GM13977 (cell line): ENCODE results near the gene CBLIF.
"Not testable (repeated sequence)": the region's sequence is repeated elsewhere in the genome, so short reads cannot be mapped to it uniquely, and the experiment has no call there.

ENCODE experiments used
- DNase-seq: peaks from one replicate; pipeline ENCODE4 v3.0.0; 2012; ENCODE audit warnings: low spot score
- CTCF ChIP-seq: IDR thresholded peaks from 2 replicates; pipeline ENCODE4 v1.5.1; 2012; ENCODE audit warnings: mild to moderate bottlenecking, control low read depth; ENCODE audit not compliant: insufficient read depth; ENCODE audit errors: extremely low read depth, missing control alignments
- in situ Hi-C: fragments of 300-500 bp; cut with MboI; formaldehyde crosslinking; loops from one replicate; pipeline ENCODE4 v1.12.0; 2022; ENCODE audit warnings: low sequenced_read_pairs, low pct_unique_long_range_greater_than_20kb, mixed read lengths, inconsistent platforms; ENCODE audit not compliant: unreplicated experiment

Gene CBLIF

GRCh38 chr11:59845399-59845798 lies at the start of gene CBLIF:
CBLIF (minus strand) TSS chr11:59845499; CDS start chr11:59845453, 46 bp downstream.
- TF ChIP-seq CTCF: no peak
- no peak for DNase-seq
- in situ Hi-C loops: no loop called here

GRCh38 chr11:59894616-59895015 lies 49.3 kb upstream of the CBLIF start:
- no peak for DNase-seq
- in situ Hi-C loops: no loop called here
- no peak for TF ChIP-seq CTCF

GRCh38 chr11:59891781-59892181 lies 46.5 kb upstream of the CBLIF start:
- no peak for TF ChIP-seq CTCF
- no peak for DNase-seq
- in situ Hi-C loops: no loop called here

- DNase-seq, in situ Hi-C loops: not testable (repeated sequence)
Observed at GRCh38 chr11:59887156-59887555, 41.9 kb upstream of the CBLIF start.

- in situ Hi-C loops: no loop called here
- DNase-seq: no peak
- TF ChIP-seq CTCF: no peak
Observed at GRCh38 chr11:59883597-59883996, 38.3 kb upstream of the CBLIF start.

- no peak for TF ChIP-seq CTCF
- no peak for DNase-seq
- in situ Hi-C loops: no loop called here
Observed at GRCh38 chr11:59879567-59879966, 34.3 kb upstream of the CBLIF start.

- in situ Hi-C loops: no loop called here
- no peak for TF ChIP-seq CTCF
- DNase-seq: no peak
Observed at GRCh38 chr11:59878575-59878974, 33.3 kb upstream of the CBLIF start, which contains the start of gene OOSP3. OOSP3 (plus strand) TSS chr11:59878782; CDS start chr11:59878809, 27 bp downstream.
